Stimulated activated CD8-positive, alpha-beta memory T cell treated with anti-CD3 and anti-CD28 coated beads, Interleukin-4, amount 100 ng/mL, for 24 hours (primary cell): Measurements from ENCODE around the gene AAMP.
"Not testable (repeated sequence)": the region's sequence is repeated elsewhere in the genome, so short reads cannot be mapped to it uniquely, and the experiment has no call there.

Experiments
- DNase-seq: peaks from one replicate; pipeline ENCODE4 v3.0.0-alpha.2; 2020; ENCODE audit warnings: low read depth

The AAMP gene

GRCh38 chr2:218274586-218274985 lies 4.6 kb upstream of the AAMP start:
- no peak for DNase-seq

- no peak for DNase-seq
Observed at GRCh38 chr2:218273908-218274249, 3.9 kb upstream of the AAMP start.

DNA sequence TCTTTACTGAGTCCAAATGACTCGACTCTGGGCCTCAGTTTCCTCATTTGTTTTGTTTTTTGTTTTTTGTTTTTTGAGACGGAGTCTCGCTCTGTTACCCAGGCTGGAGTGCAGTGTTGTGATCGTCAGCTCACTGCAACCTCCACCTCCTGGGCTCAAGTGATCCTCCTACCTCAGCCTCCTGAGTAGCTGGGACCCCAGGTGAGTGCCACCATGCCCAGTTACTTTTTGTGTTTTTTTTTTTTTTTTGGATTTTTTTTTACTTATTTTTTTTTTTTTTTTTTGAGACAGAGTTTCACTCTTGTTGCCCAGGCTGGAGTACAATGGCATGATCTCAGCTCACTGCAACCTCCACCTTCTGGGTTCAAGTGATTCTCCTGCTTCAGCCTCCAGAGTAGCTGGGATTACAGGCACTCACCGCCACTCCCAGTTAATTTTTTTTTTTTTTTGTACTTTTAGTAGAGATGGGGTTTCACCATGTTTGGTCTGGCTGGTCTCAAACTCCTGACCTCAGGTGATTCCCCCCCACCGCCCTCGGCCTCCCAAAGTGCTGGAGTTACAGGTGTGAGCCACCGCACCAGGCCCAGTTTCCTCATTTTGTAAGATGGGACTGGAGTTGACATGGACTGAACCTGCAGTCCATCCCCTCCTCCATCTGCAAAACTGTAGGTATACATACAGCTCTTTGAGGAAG lies 3.4 kb upstream of the AAMP start:
- not testable (repeated sequence) for DNase-seq

DNA sequence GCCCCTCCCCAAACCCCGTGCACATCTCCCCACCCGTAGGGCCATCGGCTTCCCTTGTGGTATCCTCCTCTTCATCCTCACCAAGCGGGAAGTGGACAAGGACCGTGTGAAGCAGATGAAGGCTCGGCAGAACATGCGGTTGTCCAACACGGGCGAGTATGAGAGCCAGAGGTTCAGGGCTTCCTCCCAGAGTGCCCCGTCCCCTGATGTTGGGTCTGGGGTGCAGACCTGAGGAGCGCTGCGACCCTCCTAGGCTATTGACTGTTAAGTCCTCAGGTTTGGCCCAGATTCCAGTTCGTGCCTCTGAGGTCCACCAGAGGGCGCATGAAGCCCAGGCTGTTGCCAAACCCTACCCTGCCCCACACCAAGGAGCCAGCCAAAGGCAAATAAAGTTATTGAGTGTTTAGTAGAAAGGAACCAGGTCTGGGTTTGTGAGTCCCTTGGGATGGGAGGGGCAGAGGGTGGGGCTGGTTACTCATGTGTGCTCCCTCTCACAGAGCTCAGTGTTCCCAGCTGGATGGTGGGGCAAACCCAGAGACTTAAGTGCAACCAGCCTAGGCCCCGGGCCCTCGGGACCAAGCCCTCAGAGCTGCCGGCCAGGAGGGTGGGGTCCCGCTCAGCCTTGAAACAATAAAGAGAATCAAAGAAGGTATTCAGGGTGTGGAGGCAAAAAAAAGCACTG lies 2.7 kb upstream of the AAMP start:
- DNase-seq, result peak; percentile 66

DNA sequence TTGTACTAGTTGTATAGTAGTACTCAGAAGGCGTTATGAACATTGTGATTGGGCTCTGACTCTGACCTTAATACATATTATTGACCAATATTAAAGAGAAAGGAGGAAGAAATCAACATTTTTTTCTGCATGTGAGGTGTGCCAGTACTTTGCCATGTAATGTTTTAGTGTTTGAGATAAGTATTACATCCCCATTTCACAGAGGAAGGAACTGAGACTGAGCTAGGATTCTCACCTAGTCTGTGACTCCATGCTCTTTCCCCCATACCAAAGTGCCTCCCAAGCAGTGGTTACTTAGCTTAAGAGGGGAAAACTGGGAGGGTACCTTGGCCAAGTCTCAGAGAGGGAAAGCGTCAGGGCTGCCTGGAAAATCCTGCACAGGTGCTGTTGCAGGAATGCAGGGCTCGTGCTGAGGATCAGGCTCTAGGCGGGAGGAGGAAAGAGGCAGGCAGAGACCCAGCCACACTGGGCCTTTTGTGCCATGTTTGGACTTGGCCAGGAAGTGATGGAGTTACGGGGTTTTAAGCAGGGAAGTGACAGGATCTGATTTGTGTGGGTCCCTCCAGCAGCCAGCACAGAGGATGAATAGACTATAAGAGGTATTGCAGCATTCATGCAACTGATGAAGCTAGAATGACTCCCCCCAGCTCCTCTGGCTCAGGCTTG lies 2.1 kb upstream of the AAMP start:
- DNase-seq, result no peak

- DNase-seq, result no peak
Observed at GRCh38 chr2:218271487-218271797, 1.5 kb upstream of the AAMP start.

- DNase-seq, result no peak
Observed at GRCh38 chr2:218270721-218271486, 967 bp upstream of the AAMP start.

DNA sequence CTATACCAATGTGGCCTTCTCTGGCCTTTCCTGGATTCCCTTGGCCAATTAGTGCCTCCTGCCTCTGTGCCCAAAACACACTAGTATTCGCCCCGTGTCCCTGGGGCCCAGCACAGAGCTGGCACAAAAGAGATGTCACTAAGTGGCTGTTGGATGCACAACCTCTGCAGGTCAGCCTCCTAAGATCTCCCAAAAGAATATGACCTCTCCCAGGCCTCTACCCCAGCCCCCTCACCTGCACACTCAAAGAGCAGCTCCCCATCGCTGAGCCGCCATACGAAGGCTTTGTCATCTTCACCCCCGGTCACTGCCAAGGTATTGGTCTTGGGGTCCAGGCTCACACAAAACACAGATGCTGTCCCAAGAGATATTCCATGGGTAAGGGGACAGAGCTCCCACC lies 2.7 kb downstream of the AAMP start:
- DNase-seq, result no peak

DNA sequence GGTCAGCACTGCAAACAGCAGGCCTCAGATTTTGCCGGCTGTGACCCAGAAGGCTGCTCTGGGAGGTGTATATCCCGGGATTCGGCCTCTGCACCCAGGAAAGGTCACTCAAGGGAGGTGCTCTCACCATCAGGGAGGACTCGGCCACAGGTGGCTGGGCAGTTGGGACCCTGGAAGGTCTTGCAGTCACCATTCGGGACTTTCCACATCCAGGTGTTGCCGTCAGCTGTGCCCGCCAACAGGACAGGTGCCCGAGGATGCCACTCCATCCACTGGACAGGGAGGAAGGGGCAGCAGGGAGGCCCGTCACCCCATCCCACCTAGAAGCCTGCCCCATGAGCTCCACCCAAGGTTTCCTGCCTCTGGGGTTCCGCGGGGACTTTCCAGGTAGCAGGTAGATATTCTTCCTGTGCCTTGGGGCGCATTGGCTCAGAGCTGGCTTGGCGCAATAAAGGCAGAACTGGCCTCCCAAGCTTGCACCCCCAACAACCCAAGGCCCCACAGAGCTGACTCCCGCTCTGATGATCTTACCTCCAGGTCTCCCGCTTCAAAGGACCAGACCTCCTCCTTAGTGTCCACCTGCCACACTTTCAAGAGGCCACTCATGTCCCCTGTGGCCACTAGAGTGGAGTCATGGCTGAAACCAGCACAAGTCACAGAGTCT lies 3.5 kb downstream of the AAMP start:
- DNase-seq, result no peak

DNA sequence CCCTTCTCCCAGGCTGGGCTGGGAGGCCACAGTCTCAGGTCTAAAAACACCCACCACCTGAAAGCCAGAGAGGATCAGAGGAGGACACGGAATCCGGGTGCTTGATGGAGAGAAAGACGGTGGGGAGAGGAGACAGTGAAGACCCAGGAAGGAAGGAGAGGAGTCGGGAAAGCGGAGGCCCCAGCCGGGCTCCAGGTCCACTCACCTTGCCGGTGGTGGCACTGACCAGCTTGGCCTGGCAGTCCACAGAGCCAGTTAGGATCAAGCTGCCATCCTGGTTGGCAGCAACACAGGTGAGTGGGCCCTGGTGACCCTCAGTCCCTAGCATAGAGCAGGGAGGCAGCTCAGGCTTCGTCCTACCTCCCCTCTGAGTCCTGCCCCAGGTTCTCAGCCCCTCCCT lies 4.3 kb downstream of the AAMP start:
- DNase-seq, result no peak

DNA sequence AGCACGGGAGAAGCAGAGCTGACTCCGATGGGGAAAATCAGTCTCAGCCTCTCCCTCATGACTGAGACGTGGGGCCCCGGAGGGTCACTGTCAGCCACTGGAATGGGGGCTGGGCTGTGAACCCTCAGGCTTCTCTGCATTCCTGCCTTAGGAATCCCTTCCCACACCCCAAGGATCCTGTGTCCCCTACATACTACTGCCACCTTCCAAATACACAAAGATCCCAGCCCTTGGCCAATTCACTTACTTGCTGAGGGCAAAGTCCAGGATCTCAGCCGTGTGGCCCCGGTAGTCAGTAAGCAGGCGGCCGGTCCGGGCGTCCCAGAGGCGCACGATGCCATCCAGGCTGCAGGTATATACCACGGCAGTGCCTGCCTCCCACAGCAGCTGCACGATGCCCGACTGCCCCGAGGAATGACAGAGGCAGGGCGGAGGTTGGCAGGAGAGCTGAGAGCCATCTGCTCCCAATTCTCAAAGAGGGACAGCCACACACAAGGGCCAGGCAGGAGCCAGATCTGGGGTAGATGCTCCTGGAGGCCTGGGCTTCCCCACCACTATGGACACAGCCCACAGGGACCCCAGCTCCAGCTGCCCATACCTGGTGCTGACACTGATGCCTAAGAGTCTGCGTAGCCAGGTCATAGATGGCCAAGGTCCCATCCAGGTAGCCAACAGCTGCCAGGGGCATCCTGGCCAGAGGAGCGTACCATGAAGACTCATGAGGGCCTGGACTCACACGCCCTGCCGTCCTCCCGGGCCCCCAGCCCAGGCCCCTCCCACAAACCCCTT lies 5.0 kb downstream of the AAMP start:
- DNase-seq, result no peak

GRCh38 chr2:218263817-218264641 lies 5.9 kb downstream of the AAMP start:
- no peak for DNase-seq

GRCh38 chr2:218262631-218263586 lies 7.0 kb downstream of the AAMP start:
- DNase-seq, result no peak

DNA sequence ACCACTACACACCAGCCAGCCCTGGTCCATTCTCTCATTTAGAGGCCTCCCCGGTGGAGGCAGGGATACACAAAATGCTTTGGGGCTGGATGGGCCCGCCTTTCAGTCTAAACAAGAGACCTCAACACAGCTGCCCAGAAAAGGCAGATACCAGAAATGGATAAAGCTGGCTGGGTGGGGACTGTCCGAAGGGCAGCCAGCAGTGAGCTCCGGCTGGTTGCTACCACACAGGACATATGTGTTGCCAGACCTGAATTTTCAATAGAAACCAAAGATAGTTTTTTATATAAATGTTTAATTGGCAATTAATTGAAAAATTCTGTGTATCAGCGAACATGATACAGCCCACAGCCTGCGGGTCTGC lies 7.7 kb downstream of the AAMP start:
- DNase-seq, result no peak

DNA sequence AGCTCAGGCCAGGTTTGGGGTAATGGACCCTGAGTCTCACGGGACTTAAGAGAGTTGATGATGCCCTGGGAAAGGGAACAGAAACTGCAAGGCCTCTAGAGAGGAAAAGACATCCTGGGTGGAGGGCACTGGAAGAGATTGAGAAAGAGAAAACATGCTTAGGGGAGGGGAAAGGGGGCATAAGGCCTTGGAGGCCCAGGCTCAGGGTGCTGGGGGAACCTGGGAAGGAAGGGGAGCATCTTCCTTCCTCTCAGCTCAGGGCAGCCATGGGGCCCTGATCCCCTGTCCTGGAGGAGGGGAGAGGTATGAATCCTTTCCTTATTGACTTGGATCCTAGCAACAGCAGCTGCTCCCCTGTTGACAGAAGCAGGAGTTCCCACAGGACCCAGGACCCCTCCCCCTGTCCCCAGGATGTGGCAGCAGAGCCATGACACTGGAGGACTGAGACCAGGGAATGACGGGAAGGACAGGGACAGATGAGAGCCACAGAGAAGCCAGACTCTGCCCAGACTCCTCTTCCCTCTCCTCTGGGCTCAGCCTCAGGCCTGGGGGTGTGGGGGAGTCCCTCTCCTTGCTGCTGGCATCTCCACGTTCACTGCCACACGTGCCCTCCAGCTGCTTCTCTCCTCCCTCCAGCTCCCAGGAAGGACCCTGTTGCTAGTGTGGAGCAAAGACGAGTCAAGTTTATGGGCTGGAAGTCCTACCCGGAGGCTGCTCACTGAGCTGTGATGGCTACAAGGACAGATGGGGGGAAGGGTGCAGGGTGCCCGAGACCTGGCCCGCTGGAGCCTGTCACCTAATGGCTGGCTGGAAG lies 8.3 kb downstream of the AAMP start:
- DNase-seq, result no peak

- no peak for DNase-seq
Observed at GRCh38 chr2:218260742-218261422, 9.1 kb downstream of the AAMP start, which contains the start of gene GPBAR1. GPBAR1 (plus strand) TSS chr2:218261015; CDS start chr2:218262725, 1,710 bp downstream.

GRCh38 chr2:218260166-218260565 lies 9.8 kb downstream of the AAMP start:
- DNase-seq, result no peak
